Erythroblast (primary cell): Measurements from ENCODE around the gene CCNT1.

ENCODE experiments used
- GATA1 ChIP-seq: IDR thresholded peaks from 2 replicates; pipeline ENCODE4 v1.6.1; 2011; ENCODE audit warnings: low read depth, mild to moderate bottlenecking, control low read depth, low read length, moderate library complexity
- POLR2A ChIP-seq: IDR thresholded peaks from 2 replicates; pipeline ENCODE4 v1.6.1; 2011; ENCODE audit warnings: mild to moderate bottlenecking, low read length

GRCh38 chr12:48739618-48740269 is 23.2 kb upstream of the CCNT1 start:
- TF ChIP-seq POLR2A (no peak), GATA1 (no peak)
